ENCODE data around the gene TSR3. TPM values are rescaled to one million over a fixed set of nuclear protein-coding genes. Genes with fewer than 3 reads are reported as not detected.

TSR3 gene
- total RNA-seq, 1 experiment from 2014 or later: 58.8 TPM

GRCh38 chr16:1349351-1349750 is 2.3 kb downstream of the TSR3 start:
- TF ChIP-seq CTCF (conservative IDR thresholded peaks at IDR 0.05): no peak
- H3K4ac ChIP-seq (ENCODE audit: low read depth, low read length): no peak overlapping the region
- no peak overlapping the region for H3K14ac ChIP-seq (ENCODE audit: insufficient read depth, low read length)
- H2BK15ac ChIP-seq (ENCODE audit: low read depth, low read length): no peak overlapping the region
- H2BK20ac ChIP-seq (ENCODE audit: low read depth, low read length, poor library complexity, severe bottlenecking): no peak overlapping the region
- H4K91ac ChIP-seq (ENCODE audit: insufficient read length, low read depth, low read length): no peak overlapping the region
- no peak overlapping the region for H2AFZ ChIP-seq (ENCODE audit: low read length)
- H3K18ac ChIP-seq (ENCODE audit: insufficient read length, low read depth, low read length): no peak overlapping the region
- no peaks in the 10 kb centered on the region for H3K27me3 ChIP-seq (ENCODE audit: insufficient read depth, low read length)
- H4K5ac ChIP-seq (ENCODE audit: insufficient read length, low read depth, low read length): no peak overlapping the region
- no peaks in the 10 kb centered on the region for H3K4me1 ChIP-seq (ENCODE audit: insufficient read depth, low read length)
- H3K79me1 ChIP-seq (ENCODE audit: insufficient read depth, low read depth, low read length, poor library complexity, severe bottlenecking): no peaks in the 10 kb centered on the region
- peaks cover 3 to 18% (median 12%) of the 10 kb centered on the region in 3 experiments; a peak in 5 of 7 replicates for H3K36me3 Mint-ChIP-seq (ENCODE audit: insufficient read depth in 1 of 3, low read depth in 3 of 3)
- H3K79me2 ChIP-seq (ENCODE audit: insufficient read depth, low read length): peaks cover 2% of the 10 kb centered on the region; the same call in 1 of the 2 replicates
- no peak overlapping the region for H4K8ac ChIP-seq (replicated peaks; ENCODE audit: insufficient read length, low read depth, low read length)
- no CpG with 5 or more reads among the region's 16 CpGs for WGBS (ENCODE audit: extremely low coverage, insufficient read length, low lambda C conversion rate)
- H3K4me3 Mint-ChIP-seq: no peak overlapping the region; a peak in 2 of 5 replicates
- no peak overlapping the region for H3K27ac Mint-ChIP-seq
- H2BK5ac ChIP-seq (ENCODE audit: insufficient read length, low read length): no peak overlapping the region
- no peak overlapping the region for H2BK12ac ChIP-seq (ENCODE audit: insufficient read length, low read depth, low read length)
- H3K9ac ChIP-seq (ENCODE audit: extremely low read depth, insufficient read length, low read length): no peak overlapping the region
- H3K9me3 ChIP-seq (ENCODE audit: control insufficient read depth, low read depth, low read length): no peaks in the 10 kb centered on the region
- H2BK120ac ChIP-seq (ENCODE audit: low read depth, low read length, poor library complexity, severe bottlenecking): no peak overlapping the region
- no peak overlapping the region for H3T11ph ChIP-seq (ENCODE audit: low read length)
- no peak overlapping the region for H2AK5ac ChIP-seq (ENCODE audit: insufficient read length, low read length)
- no peaks in the 10 kb centered on the region; the same call in 1 of the 2 replicates for H3K27me3 Mint-ChIP-seq (ENCODE audit: low read depth)
- H3K4me2 ChIP-seq (ENCODE audit: insufficient read depth, insufficient read length, low read length): no peak overlapping the region
- peaks cover 3% of the 10 kb centered on the region for H3K23me2 ChIP-seq (ENCODE audit: insufficient read length, low read depth, low read length, poor library complexity, severe bottlenecking)
- no peak for DNase-seq
- H3K23ac ChIP-seq (ENCODE audit: insufficient read length, low read depth, low read length): no peak overlapping the region
- H3K56ac ChIP-seq (ENCODE audit: insufficient read length, low read depth, low read length): no peak overlapping the region
- no peaks in the 10 kb centered on the region for H4K20me1 ChIP-seq (ENCODE audit: control insufficient read depth, insufficient read depth, insufficient read length)
- H3K9me3 Mint-ChIP-seq: no peaks in the 10 kb centered on the region; a peak in 1 of 5 replicates
- no peak overlapping the region for H3K27ac ChIP-seq (ENCODE audit: insufficient read length, low read depth, low read length)
- H3K4me1 Mint-ChIP-seq: peaks cover 4 to 9% of the 10 kb centered on the region in 2 experiments
